IMR-90 (cell line): Measurements from ENCODE around the gene C12orf56. TPM values are rescaled to one million over a fixed set of nuclear protein-coding genes. Genes with fewer than 3 reads are reported as not detected.
"Not testable (repeated sequence)": the region's sequence is repeated elsewhere in the genome, so short reads cannot be mapped to it uniquely, and the experiment has no call there.

Source experiments
- ATAC-seq: fragments of 200-7000 bp; cut with Tn5 transposase; 2 replicates; pipeline ENCODE4 v1.9.1; 2020; ENCODE audit warnings: low read depth, mild to moderate bottlenecking, moderate library complexity
- BruUV-seq: library from RNA; stranded (reverse); fragments of 400-500 nt; replicated peaks from 2 replicates; lab custom pipeline; 2021; lab: Mats Ljungman, UMichigan
- CTCF ChIA-PET: fragments of 300-600 bp; formaldehyde crosslinking; extraction: SDS; loops from one replicate; lab custom pipeline; 2021; ENCODE audit warnings: antibody characterized with exemption; lab: Yijun Ruan, JAX
- POLR2A ChIA-PET: fragments of 300-600 bp; sonication (Branson Sonifier 250); formaldehyde crosslinking; loops from one replicate; lab custom pipeline; 2022; ENCODE audit warnings: antibody characterized with exemption; ENCODE audit not compliant: unreplicated experiment; lab: Charles Lee
- DNase-seq: peaks from one replicate; pipeline ENCODE4 v3.0.0; 2013
- H2AFZ ChIP-seq: replicated peaks from 2 replicates; pipeline ENCODE3; 2013; ENCODE audit warnings: low read length, mild to moderate bottlenecking; ENCODE audit not compliant: poor library complexity
- H2AK5ac ChIP-seq: 2 replicates; pipeline ENCODE4 v1.6.1; 2013; ENCODE audit warnings: low read depth, low read length, inconsistent platforms
- H2AK9ac ChIP-seq: replicated peaks from 2 replicates; pipeline ENCODE3; 2013; ENCODE audit warnings: mild to moderate bottlenecking, low read depth, low read length, moderate library complexity; ENCODE audit not compliant: poor library complexity
- H2BK120ac ChIP-seq: 2 replicates; pipeline ENCODE4 v1.6.1; 2013; ENCODE audit warnings: low read depth, low read length, inconsistent platforms
- H2BK15ac ChIP-seq: 3 replicates; pipeline ENCODE4 v1.6.1; 2013; ENCODE audit warnings: low read depth, low read length, inconsistent platforms
- H2BK20ac ChIP-seq: 2 replicates; pipeline ENCODE4 v1.6.1; 2013; ENCODE audit warnings: low read depth, mild to moderate bottlenecking, inconsistent platforms, low read length, moderate library complexity
- H2BK5ac ChIP-seq: 2 replicates; pipeline ENCODE4 v1.6.1; 2013; ENCODE audit warnings: mild to moderate bottlenecking, low read depth, low read length, inconsistent platforms; ENCODE audit not compliant: poor library complexity, severe bottlenecking
- H3K14ac ChIP-seq: replicated peaks from 2 replicates; pipeline ENCODE4 v1.6.1; 2013; ENCODE audit warnings: low read depth, low read length, inconsistent platforms
- H3K18ac ChIP-seq: 2 replicates; pipeline ENCODE4 v1.6.1; 2013; ENCODE audit warnings: low read depth, low read length, control low read depth
- H3K23ac ChIP-seq: 2 replicates; pipeline ENCODE4 v1.6.1; 2013; ENCODE audit warnings: low read depth, low read length, inconsistent platforms
- H3K27ac ChIP-seq: 2 replicates; pipeline ENCODE4 v1.5.1; 2013; ENCODE audit warnings: mild to moderate bottlenecking, control low read depth, low read length; ENCODE audit not compliant: insufficient read depth
- H3K27me3 ChIP-seq: 2 replicates; pipeline ENCODE4 v1.6.1; 2013; ENCODE audit warnings: low read length; ENCODE audit not compliant: control insufficient read depth, insufficient read depth
- H3K36me3 ChIP-seq: 2 replicates; pipeline ENCODE4 v1.6.1; 2013; ENCODE audit warnings: low read length, mixed read lengths; ENCODE audit not compliant: control insufficient read depth, insufficient read depth
- H3K4ac ChIP-seq: 2 replicates; pipeline ENCODE4 v1.6.1; 2013; ENCODE audit warnings: low read depth, low read length, inconsistent platforms
- H3K4me1 ChIP-seq: 2 replicates; pipeline ENCODE4 v1.6.1; 2013; ENCODE audit warnings: low read length, mixed read lengths; ENCODE audit not compliant: control insufficient read depth, insufficient read depth
- H3K4me2 ChIP-seq: 2 replicates; pipeline ENCODE4 v1.6.1; 2013; ENCODE audit warnings: low read depth, mild to moderate bottlenecking, control low read depth, low read length, moderate library complexity
- H3K4me3 ChIP-seq: 2 replicates; pipeline ENCODE4 v1.5.1; 2013; ENCODE audit warnings: low read depth, mild to moderate bottlenecking, control low read depth, low read length, moderate library complexity; ENCODE audit not compliant: insufficient read depth
- H3K56ac ChIP-seq: 2 replicates; pipeline ENCODE4 v1.6.1; 2013; ENCODE audit warnings: low read length, inconsistent platforms; ENCODE audit not compliant: insufficient read depth; ENCODE audit errors: extremely low read depth
- H3K79me1 ChIP-seq, 2 experiments: 2 replicates each; pipeline ENCODE4 v1.6.1; 2013; ENCODE audit warnings: low read length in 2 of 2, inconsistent platforms in 1 of 2, low read depth in 1 of 2
- H3K9ac ChIP-seq: 2 replicates; pipeline ENCODE4 v1.6.1; 2013; ENCODE audit warnings: low read depth, low read length, control low read depth
- H3K9me1 ChIP-seq: 2 replicates; pipeline ENCODE4 v1.6.1; 2013; ENCODE audit warnings: low read length, inconsistent platforms; ENCODE audit not compliant: insufficient read depth
- H3K9me3 ChIP-seq: 2 replicates; pipeline ENCODE4 v1.6.1; 2013; ENCODE audit warnings: low read length; ENCODE audit not compliant: control insufficient read depth, insufficient read depth
- H4K20me1 ChIP-seq: 2 replicates; pipeline ENCODE4 v1.6.1; 2013; ENCODE audit warnings: low read length, inconsistent platforms; ENCODE audit not compliant: insufficient read depth
- H4K5ac ChIP-seq: 2 replicates; pipeline ENCODE4 v1.6.1; 2013; ENCODE audit warnings: mild to moderate bottlenecking, low read depth, low read length, control low read depth
- H4K8ac ChIP-seq, 2 experiments: 2 replicates each; pipeline ENCODE4 v1.6.1; 2013; ENCODE audit warnings: low read depth in 2 of 2, low read length in 2 of 2, control low read depth in 1 of 2, inconsistent platforms in 1 of 2
- H4K91ac ChIP-seq: 2 replicates; pipeline ENCODE4 v1.6.1; 2013; ENCODE audit warnings: low read depth, low read length, inconsistent platforms; ENCODE audit not compliant: insufficient read depth
- WGBS, 2 experiments: methylation state at CpG; one replicate each; pipeline versions ENCODE4 v1.1.5 to v1.1.7; 2013; ENCODE audit warnings: missing lambda C conversion rate in 2 of 2; ENCODE audit not compliant: insufficient read length in 1 of 2; ENCODE audit errors: extremely low coverage in 2 of 2; 5-methylcytosine and 5-hydroxymethylcytosine counted together
- dilution Hi-C: fragments of 300-500 bp; cut with HindIII; formaldehyde crosslinking; loops from one replicate; pipeline ENCODE4 v1.14.3; 2018; ENCODE audit warnings: low sequenced_read_pairs; ENCODE audit not compliant: unreplicated experiment
- in situ Hi-C: fragments of 300-500 bp; cut with MboI; formaldehyde crosslinking; loops from 3 replicates; pipeline ENCODE4 v1.14.3; 2019; ENCODE audit warnings: low sequenced_read_pairs, inconsistent platforms, mixed read lengths
- intact Hi-C: fragments of 100-400 bp; cut with micrococcal nuclease; formaldehyde crosslinking; loops from 2 replicates; pipeline ENCODE4 v1.10.0; 2022
- polyA plus RNA-seq, 3 experiments: library from polyadenylated mRNA; depleted of rRNA; stranded (reverse); fragments of >200 nt; gene quantifications; 2 replicates each; pipeline ENCODE4 v1.2.3, GENCODE V29; 2012; ENCODE audit warnings: low replicate concordance in 1 of 3
- total RNA-seq: library from RNA; depleted of rRNA; stranded (reverse); fragments of >200 nt; gene quantifications from 2 replicates; pipeline ENCODE4 v1.2.3, GENCODE V29; 2012

C12orf56 gene
- total and polyA plus RNA-seq, 2 of the 4 experiments (the other 2 are of a cell fraction): 0.09 TPM; not detected in 1

GRCh38 chr12:64361173-64361572 is 29.4 kb downstream of the C12orf56 start:
- H2BK120ac ChIP-seq, H2AK9ac ChIP-seq, H4K20me1 ChIP-seq, H3K9me1 ChIP-seq, H2AFZ ChIP-seq, H2BK15ac ChIP-seq, H3K23ac ChIP-seq, dilution Hi-C loops, DNase-seq, POLR2A ChIA-PET, H3K18ac ChIP-seq, H2BK20ac ChIP-seq, BruUV-seq, CTCF ChIA-PET, H3K4me3 ChIP-seq, H3K79me1 ChIP-seq, H3K9me3 ChIP-seq, H3K4ac ChIP-seq, H2BK5ac ChIP-seq, H3K14ac ChIP-seq, H3K4me1 ChIP-seq, intact Hi-C loops, H2AK5ac ChIP-seq, in situ Hi-C loops, H3K56ac ChIP-seq, H3K36me3 ChIP-seq, H4K5ac ChIP-seq, H3K27me3 ChIP-seq, H3K9ac ChIP-seq, H4K91ac ChIP-seq, H3K4me2 ChIP-seq, ATAC-seq, H4K8ac ChIP-seq, H3K27ac ChIP-seq: not testable (repeated sequence)
- WGBS, 2 experiments: no CpG with 5 or more reads among the region's 3 CpGs

- H4K91ac ChIP-seq, H3K27ac ChIP-seq, ATAC-seq, H2BK20ac ChIP-seq, H3K9ac ChIP-seq, H3K27me3 ChIP-seq, intact Hi-C loops, H3K4me3 ChIP-seq, H2AFZ ChIP-seq, dilution Hi-C loops, H4K20me1 ChIP-seq, BruUV-seq, H4K8ac ChIP-seq, H3K23ac ChIP-seq, H2BK120ac ChIP-seq, H3K4me2 ChIP-seq, H3K79me1 ChIP-seq, H3K4me1 ChIP-seq, POLR2A ChIA-PET, H3K36me3 ChIP-seq, DNase-seq, H3K4ac ChIP-seq, H2BK5ac ChIP-seq, in situ Hi-C loops, H2BK15ac ChIP-seq, H3K9me3 ChIP-seq, CTCF ChIA-PET, H2AK9ac ChIP-seq, H3K18ac ChIP-seq, H2AK5ac ChIP-seq, H3K56ac ChIP-seq, H3K14ac ChIP-seq, H3K9me1 ChIP-seq, H4K5ac ChIP-seq: not testable (repeated sequence)
- WGBS, 2 experiments: no CpG with 5 or more reads among the region's 2 CpGs
Measured at GRCh38 chr12:64356209-64356608, 34.3 kb downstream of the C12orf56 start.
